ENCODE measurements around the gene SHANK3.

The SHANK3 gene

DNA sequence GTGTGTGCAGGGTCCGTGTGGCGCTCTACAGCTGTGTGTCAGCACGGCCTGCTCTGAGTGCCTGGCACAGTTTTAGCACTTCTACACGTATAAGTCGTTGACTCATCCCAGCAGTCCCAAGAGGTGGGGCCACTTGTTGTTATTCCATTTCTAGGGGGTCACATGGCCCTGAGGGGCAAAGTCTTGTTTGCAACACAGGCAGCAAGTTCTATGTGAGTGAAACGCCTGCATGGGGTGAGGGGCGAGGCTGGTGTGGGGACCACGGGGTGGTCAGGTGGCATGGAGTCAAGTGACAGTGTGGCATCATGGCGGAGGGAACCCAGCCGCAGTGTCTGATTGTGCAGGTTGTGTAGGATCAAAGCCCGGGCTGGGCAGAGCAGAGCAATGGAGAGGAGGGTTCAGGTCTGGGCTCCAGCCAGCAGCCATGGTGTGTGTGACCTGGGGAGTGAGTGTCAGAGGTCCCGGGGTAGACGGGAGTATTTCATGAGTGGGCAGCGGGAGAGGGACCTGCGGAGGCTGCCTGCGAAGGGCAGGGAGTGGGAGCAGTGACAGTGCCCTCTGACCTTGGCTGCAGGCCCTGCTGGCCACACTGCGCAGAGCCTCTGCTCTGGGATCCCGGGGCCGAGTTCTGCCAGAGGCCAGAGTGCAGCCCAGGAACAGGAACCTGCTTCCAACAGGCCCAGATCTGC is 27.9 kb downstream of the SHANK3 start:
- DNase-seq, result no peak

DNA sequence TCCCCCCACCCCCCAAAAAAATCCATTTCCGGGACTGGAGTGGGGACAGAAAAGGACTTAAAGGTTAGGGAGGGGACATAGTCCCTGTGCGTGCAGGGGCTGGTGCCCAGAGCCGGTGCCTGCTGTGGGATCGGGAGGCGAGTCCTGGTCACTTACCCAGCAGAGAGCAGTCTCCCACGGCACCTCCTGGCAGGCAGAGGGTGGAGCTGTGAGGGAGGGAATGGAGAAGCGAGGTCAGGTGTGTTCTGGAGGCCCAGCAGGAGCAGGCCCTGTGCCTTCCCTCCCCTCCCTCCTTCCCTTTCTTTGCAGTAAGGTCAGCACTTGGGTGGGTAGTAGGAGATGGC is 28.4 kb downstream of the SHANK3 start:
- DNase-seq, result no peak

DNA sequence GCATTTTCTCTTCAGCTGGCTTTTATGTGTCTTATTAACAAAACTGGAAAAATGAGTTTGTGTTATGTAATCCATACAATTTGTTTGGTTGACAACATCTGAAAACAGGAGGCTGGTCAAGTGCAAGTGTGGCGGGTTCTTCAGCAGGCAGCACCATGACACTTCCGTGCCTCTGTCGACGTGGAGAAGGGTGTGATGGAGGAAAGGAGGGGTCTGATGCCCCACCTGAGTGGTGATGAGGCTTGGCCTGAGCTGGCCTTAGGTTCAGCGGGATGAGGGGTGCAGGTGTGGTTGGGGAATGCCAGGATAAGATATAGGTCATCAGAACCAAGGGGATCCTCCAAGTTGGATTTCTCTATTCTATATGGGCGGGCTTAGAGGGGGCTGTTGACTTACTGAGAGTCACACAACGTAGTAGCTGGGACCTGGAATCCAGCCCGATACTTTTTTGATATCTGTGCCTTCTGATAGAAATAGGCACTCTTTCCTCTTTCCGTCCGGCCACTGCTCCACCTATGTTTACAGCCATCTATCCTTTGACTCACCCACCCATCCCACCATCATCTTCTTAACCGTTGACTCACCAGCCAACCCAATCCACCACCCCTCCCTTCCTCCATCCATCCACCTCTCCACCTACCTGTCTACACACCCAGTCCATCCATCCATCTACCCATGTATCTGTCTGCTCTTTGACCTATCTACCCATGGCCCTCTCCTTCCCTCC is 29.0 kb downstream of the SHANK3 start:
- DNase-seq, result no peak

DNA sequence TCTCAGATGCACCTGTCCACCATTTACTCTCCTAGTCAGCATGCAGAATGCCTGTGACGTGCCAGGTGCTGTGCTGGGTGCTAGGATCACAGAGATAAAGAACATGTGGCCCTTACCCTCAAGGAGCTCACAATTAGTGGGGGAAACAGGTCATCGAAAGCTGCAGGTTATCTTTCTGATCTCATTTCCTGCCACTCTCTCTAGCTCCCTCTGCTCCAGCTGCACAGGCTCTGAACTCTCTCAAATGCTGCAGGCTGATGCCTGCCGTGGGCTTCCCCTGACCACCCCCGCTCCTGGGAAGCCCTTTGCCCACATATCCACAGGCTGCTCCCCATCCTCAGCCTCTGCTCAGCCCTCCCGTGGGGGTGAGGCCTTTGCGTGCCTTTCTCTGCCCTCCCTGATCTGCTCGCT is 29.6 kb downstream of the SHANK3 start:
- DNase-seq, result no peak

DNA sequence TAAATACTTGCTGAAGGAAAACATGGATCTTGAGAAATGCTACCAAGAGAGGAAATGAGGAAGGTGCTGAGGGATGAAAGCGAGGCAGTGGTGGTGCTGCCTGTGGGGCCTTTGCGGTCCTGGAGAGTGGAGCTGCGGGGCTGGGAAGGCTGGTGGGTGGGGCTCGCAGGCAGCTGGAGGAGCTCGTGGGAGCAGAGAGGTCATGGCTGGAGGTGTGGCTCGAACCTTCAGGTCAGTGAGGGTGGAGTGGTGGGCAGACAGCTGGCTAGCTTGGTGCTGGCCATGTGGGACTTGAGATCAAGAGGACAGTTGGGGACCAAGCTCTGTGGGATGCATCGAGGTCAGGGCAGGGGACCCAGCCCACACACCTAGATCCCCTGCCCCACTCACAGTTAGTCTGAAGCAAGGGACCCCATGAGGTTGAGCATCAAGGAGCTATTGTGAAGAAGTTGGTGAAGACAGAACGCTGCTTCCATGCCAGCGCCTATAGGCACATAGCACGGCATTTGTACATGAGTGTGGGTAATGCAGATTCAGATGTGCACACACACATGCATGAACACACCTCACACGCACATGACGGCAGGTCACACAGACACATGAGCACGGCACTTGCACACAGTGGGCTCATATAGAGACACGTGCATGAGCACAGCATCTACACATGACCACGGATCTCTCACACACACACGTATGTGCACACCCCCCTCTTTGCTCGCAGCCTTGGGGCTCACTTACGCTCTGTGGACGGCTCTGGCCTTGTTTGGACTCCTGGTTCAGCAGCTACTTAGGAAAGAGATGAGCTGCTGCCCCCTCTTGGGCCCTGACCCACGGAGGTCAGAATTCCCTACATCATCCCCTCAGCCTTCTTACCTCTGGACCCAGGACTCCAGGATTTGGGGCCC is 30.4 kb downstream of the SHANK3 start:
- DNase-seq, result no peak

DNA sequence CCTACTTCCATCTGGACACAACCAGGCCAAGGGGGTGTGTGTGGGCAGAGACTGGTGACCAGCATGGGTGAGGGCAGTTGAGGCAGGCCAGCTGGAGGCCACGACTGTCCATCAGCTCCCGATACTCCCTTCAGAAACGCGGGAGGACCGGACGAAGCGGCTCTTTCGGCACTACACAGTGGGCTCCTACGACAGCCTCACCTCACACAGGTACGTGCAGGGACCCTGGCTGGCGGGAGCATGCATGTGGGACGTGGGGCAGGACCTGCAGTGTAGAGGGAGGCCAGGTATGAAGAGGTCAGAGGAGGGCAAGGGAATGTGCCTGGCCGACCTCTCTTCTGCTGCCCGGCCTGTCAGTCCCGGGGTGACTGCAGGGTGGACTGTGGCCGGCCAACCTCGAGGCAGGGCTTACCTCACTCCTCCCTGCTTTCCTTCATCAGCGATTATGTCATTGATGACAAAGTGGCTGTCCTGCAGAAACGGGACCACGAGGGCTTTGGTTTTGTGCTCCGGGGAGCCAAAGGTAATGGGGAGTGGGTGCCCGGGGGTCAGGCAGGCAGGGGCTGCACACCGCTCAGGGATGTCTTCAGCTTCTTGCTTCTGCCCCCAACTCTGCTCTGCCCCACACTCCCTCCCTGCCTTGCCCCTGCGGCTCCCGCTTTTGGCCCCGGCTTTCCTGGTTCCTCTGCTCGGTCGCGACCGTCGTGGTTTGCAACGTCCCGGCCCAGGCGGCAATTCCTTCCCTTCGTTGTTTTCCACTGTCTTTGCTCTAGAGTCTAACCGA is 31.3 kb downstream of the SHANK3 start:
- no peak for DNase-seq

DNA sequence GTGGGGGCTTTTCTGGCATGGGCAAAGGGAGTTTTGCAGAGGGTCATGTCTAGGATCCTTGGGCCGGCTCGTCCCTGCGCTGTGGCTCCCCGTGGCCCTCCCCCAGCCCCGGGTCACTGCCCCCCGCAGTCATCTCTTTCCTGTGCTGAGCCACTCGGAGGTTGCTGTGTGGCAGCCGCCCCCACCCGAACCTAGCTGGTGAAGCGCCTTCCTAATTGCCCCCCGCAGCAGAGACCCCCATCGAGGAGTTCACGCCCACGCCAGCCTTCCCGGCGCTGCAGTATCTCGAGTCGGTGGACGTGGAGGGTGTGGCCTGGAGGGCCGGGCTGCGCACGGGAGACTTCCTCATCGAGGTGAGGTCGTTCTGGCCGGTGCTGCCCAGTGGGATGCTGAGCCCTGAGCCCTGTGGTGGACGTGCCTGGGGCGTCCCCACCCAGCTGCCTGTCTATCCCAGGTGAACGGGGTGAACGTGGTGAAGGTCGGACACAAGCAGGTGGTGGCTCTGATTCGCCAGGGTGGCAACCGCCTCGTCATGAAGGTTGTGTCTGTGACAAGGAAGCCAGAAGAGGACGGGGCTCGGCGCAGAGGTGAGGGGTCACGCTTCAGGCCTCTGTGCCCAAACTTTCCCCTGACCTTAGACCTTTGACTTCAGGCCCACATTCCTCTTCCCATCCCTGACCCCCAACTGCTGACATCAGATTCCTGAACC is 32.0 kb downstream of the SHANK3 start:
- DNase-seq, result no peak

DNA sequence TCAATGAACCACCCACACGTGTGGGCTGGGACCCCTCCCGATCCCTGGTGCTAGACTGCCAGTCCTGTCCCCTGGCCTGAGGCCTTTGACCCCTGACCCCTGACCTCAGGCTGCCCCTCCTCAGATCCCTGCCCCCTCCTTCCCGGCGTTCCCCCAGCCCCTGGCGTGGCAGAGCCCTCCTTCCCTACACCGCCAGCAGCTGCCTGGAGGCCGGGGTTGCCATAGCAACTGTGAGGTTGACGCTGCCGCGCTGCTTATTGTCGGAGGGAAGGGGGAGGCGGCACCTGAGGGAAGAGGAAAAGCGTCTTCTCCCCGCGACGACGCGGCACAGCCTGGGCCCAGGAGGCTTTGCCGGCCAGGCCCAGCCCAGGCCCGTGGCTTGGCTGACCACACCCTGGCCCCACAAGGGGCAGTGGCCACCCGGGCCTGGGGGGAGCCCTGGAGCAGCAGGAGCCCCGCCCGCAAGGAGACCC is 32.6 kb downstream of the SHANK3 start:
- DNase-seq, result no peak

DNA sequence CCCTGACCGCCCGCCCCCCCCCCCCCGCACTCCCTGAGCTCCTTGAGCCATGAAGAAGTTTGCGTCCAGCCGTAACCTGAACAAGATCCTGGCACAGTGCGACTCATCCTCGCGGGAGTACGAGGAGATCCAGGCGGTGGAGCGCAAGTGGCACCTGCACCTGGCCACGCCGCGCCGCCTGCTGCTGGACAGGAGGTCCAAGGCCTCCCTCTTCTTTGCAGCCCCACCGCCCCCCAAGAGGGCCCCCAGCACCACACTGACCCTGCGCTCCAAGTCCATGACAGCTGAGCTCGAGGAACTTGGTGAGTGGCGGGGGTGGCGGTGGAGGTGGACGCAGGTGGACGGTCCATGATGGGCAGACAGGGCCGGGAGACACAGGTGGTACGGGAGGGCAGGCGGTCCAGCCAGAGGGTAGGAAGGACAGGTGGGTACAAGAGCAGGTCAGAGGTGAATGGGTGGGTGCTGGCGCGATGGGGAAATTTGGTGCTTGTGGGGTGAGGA is 33.3 kb downstream of the SHANK3 start:
- DNase-seq, result no peak

DNA sequence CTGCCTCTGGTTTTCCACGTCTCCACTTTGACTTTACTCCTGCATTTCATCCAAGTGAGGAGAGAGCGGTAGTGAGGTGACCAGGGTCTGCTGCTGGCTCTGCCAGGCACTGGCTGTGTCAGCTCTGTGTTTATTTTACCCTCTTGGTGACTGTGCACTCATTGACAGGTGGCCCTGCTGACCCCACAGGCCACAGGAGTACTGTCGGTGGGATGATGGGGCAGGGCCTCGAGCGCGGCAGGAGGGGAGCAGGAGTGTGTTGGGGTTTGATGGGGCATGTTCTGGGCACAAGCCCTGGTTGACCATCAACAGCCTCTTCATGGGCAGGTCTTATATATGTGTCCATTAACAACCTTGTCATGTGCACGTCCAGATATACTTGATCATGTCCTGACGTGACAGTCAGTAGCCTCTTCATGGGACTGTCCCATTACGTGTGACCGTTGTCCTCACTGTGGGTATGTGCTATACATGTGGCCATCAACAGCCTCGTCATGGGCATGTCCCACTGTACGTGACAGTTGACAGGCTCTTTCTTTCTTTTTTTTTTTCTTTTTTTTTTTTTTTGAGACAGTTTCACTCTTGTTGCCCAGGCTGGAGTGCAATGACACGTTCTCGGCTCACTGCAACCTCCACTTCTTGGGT is 34.0 kb downstream of the SHANK3 start:
- no peak for DNase-seq

DNA sequence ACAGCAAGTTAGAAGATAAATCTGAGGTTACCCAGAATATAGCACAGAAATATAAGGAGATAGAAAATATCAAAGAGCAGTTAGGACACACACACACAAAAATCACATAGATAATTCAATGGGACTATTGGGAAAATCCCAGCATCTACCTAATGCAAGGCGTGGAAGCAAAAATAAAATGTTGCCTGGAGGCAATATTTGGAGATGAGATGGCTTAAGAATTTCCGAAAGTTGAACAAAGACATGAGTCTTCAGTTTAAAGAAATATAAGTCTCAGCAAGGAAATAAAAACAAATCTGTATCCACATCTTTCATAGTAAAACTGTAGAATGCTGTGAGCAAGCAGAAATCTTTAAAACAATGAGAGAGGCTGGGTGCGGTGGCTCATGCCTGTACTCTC is 35.9 kb downstream of the SHANK3 start:
- DNase-seq, result no peak

DNA sequence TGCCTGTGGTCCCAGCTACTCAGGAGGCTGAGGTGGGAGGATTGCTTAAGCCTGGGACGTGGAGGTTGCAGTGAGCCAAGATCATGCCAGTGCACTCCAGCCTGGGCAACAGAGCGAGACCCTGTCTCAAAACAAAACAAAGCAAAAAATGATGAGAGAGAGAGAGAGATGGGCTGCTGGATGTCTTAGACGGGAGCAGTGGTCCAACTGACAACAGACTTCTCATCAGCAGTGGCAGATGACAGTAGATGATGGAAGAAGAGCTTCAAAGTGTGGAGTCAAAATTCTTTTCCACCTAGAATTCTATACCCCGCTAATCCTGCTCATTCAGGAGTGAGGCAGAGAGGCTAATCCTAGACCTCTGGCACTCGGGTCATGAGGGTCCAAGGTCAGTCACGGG is 36.4 kb downstream of the SHANK3 start:
- no peak for DNase-seq

DNA sequence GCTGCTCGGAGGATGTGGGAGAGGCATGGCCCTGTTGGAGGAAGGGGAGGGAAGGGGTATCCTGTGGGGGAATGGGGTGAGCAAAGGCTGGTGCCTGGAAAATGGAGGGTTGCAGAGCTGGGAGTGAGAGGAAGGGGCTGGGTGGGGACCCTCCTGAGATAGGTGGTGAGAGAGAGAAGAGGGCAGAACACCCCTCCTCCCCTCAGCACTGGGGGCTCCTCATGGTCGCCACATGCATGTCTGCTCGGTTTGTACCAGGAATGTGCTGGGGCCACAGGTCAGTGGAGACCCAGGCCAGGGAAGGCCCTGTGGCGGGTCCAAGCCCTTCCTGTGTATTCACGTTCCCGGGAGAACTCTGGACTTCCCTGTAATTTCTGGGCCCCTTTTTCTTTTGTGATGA is 37.6 kb downstream of the SHANK3 start:
- DNase-seq, result no peak

DNA sequence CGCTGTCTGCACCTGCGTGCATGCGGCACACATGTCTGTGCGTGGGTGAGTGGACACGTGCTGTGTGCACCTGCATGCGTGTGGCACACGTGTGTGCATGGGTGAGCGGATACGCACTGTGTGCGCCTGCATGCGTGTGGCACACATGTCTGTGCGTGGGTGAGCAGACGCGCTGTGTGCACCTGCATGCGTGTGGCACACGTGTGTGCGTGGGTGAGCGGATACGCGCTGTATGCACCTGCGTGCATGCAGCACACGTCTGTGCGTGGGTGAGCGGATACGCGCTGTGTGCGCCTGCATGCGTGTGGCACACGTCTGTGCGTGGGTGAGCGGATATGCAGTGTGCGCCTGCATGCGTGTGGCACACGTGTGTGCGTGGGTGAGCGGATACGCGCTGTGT is 38.3 kb downstream of the SHANK3 start:
- DNase-seq, result no peak

DNA sequence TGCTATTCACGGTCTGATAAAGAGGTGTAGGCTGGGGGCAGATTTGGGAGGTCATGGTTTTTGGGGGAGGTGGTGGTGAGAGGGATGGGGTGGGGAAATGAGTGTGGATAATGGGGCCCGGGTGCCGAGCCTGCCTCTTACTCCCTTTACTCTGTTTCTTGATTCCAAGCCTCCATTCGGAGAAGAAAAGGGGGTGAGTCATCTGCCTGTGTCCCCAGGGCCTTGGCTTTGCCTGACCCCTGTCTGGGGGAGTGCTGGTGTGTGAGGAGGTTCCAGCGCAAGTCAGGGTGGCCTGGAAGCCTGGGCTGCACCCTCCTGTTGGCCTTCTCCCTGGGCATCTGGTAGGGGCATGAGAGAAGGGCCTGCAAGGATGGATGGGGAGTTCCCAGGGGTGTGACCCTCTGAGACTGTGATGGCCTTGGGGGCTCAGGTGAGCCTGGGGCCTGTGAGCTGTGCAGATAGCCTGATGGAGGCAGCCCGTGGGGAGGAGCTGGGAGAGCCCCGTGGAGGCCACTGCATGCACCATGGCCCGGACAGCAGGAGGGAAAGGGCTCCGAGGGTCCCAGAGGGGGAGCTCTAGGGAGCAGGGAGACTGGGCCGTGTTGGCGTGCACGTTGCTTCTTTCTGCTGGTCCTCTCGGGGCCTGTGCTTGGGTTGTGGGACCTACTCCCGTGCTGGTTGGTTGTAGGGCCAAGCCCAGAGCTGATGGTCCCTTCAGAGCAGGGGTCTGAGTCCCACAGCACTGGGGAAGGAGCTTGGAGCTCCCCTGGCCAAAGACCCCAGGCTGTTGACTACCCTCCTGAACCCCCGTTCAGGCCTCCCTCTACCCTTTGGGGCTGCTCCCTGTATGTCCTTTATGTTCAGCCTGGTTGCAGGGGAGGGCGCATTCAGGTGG is 39.1 kb downstream of the SHANK3 start:
- no peak for DNase-seq

DNA sequence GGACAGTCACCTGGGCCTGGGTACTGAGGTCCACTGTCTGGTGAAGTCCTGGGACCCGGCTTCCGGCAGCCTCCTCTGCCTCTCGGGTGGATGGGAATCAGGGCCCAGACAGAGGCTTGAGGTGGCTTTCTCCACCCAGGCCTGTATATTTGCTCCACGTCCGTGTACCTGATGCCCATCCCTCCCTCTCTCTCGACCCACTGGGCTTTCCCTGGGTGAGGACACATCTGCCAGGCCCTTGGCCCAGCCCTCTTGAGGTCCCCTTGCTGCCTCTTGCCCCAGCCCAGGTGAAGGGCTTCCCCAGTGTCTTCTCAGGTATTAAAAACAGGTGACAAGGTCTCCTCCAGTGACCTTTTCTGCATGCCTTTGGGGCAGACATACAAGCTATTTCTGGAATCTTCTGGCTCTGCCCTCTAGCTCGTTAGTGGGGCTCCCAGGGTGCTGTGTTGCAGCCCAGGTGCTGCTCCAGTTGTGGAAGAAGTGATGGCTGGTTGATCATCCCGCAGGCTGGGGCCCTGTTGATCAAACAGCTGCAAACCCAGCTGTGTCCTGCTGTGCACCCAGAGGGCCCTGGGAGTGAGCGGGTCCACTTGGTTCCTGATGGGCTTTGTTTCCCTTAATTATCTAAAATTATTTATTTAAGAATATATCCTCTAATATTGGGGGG is 39.9 kb downstream of the SHANK3 start:
- no peak for DNase-seq

DNA sequence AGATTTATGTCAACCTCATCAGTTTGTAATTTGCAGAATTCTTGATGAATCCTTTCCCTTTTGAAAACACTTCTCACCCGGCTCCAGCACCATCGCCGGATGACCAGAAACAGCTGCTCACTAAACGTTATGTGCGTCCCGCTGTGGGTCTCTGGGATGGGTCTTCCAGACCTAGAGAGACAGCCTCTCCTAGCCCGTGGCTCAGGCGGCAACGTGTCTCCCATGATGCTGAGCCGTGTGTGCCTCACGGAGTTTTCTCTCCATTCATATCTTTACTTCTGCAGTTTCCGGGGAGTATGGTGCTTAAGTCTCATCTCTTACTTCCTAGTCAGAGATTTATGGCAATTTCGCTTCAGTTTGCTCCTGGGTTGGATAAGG is 40.4 kb downstream of the SHANK3 start:
- DNase-seq, result no peak

DNA sequence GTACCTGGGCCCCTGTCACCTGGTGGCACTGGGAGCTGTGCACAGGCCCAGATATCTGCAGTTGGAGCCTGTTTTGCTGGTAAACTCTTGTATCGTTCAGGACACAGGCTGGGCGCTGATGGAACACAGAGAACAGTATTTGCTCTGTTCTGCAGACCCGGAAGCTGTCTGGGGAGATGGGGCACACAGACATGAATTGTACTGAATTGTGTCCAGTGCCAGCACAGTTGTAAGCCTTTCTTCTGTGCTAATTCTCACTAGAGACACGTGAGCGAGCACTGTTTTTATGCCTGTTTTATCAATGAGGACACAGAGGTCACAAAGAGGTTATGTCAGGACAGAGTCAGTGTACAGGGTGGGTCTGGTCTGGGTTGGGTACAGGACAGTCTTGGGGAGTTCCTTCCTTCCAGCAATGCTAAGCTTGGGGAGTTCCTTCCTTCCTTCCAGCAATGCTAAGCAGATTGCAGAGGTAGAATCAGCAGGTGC is 41.0 kb downstream of the SHANK3 start:
- no peak for DNase-seq

DNA sequence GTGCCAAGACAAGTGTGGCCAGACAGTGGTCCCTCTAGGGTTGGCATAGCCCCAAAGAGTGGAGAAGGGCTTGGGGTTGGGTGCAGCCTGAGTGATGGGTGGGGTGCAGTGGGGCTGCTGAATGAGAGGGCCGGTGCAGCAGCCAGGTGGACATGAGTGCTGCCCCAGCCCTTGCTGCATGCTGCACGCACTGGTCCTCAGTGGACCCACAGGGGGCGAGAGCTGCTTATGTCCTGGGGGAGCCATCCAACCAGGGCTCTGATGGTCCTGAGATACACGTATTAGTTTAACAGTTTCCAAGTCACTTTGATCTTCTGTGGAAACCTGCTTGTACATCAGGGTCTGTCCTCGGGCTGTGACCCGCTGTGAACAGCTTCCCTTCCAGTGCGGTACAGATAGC is 41.5 kb downstream of the SHANK3 start:
- no peak for DNase-seq

All from activated CD8-positive, alpha-beta memory T cell treated with anti-CD3 and anti-CD28 coated beads for 24 hours (primary cell).